Nephron (organoid): Measurements from ENCODE around the gene AGFG1.
"Not testable (repeated sequence)": the region's sequence is repeated elsewhere in the genome, so short reads cannot be mapped to it uniquely, and the experiment has no call there.

Source experiments
- H3K27ac Mint-ChIP-seq, 3 experiments: 2 replicates each; pipeline ENCODE4 v1.8.0; 2020; ENCODE audit warnings: mixed read lengths in 3 of 3, mild to moderate bottlenecking in 2 of 3, moderate library complexity in 1 of 3
- H3K27me3 Mint-ChIP-seq: 2 replicates; pipeline ENCODE4 v1.8.0; 2021; ENCODE audit warnings: low read depth, mild to moderate bottlenecking, moderate library complexity, mixed read lengths
- H3K36me3 Mint-ChIP-seq: 2 replicates; pipeline ENCODE4 v1.8.0; 2020; ENCODE audit warnings: low read depth, mixed read lengths
- H3K4me1 Mint-ChIP-seq: 2 replicates; pipeline ENCODE4 v1.8.0; 2020; ENCODE audit warnings: mixed read lengths
- H3K4me3 Mint-ChIP-seq, 3 experiments: 2 replicates each; pipeline ENCODE4 v1.8.0; 2020; ENCODE audit warnings: mild to moderate bottlenecking in 3 of 3, mixed read lengths in 3 of 3, moderate library complexity in 2 of 3
- H3K9me3 Mint-ChIP-seq: 2 replicates; pipeline ENCODE4 v1.8.0; 2020; ENCODE audit warnings: mixed read lengths
- CTCF ChIP-seq, 3 experiments: fragments of 200-600 bp; sonication (generic); IDR thresholded peaks; one replicate each; pipeline ENCODE4 v1.5.0; 2021; ENCODE audit warnings: antibody characterized with exemption in 3 of 3; ENCODE audit not compliant: unreplicated experiment in 3 of 3

Gene AGFG1

GRCh38 chr2:227515742-227516141 is 43.8 kb downstream of the AGFG1 start:
- Mint-ChIP-seq H3K27me3 (no peaks in the 10 kb centered on the region), H3K27ac (no peak overlapping the region), H3K4me3 (no peak overlapping the region), H3K4me1 (peaks cover 29% of the 10 kb centered on the region), H3K9me3 (no peaks in the 10 kb centered on the region), H3K36me3 (no peaks in the 10 kb centered on the region)
- TF ChIP-seq CTCF (IDR thresholded peaks at IDR 0.05; ENCODE audit: unreplicated experiment in 3 of 3) = no peak

GRCh38 chr2:227517724-227518123 is 45.8 kb downstream of the AGFG1 start:
- no peak for TF ChIP-seq CTCF (IDR thresholded peaks at IDR 0.05; ENCODE audit: unreplicated experiment in 3 of 3)
- no peak overlapping the region for H3K4me3 Mint-ChIP-seq
- peaks cover 13% of the 10 kb centered on the region for H3K4me1 Mint-ChIP-seq
- H3K27me3 Mint-ChIP-seq = no peaks in the 10 kb centered on the region
- H3K27ac Mint-ChIP-seq = peak overlapping the region in 1 of 3 experiments; percentile 13
- H3K36me3 Mint-ChIP-seq = peaks cover 6% of the 10 kb centered on the region
- no peaks in the 10 kb centered on the region for H3K9me3 Mint-ChIP-seq

GRCh38 chr2:227518278-227518865 is 46.4 kb downstream of the AGFG1 start:
- not testable (repeated sequence) for H3K36me3 Mint-ChIP-seq, H3K4me3 Mint-ChIP-seq, H3K27ac Mint-ChIP-seq, H3K9me3 Mint-ChIP-seq, H3K27me3 Mint-ChIP-seq, H3K4me1 Mint-ChIP-seq

- H3K9me3 Mint-ChIP-seq = not testable (repeated sequence)
Observed at GRCh38 chr2:227521178-227521577, 49.2 kb downstream of the AGFG1 start.

GRCh38 chr2:227524665-227525064 is 52.7 kb downstream of the AGFG1 start:
- H3K27me3 Mint-ChIP-seq = no peaks in the 10 kb centered on the region
- no peak overlapping the region for H3K27ac Mint-ChIP-seq
- H3K4me1 Mint-ChIP-seq = no peaks in the 10 kb centered on the region
- H3K36me3 Mint-ChIP-seq = peaks cover 36% of the 10 kb centered on the region
- no peak for TF ChIP-seq CTCF (IDR thresholded peaks at IDR 0.05; ENCODE audit: unreplicated experiment in 3 of 3)
- no peak overlapping the region for H3K4me3 Mint-ChIP-seq
- H3K9me3 Mint-ChIP-seq = no peaks in the 10 kb centered on the region

More at GRCh38 chr2:227521178-227521577, 49.2 kb downstream of the AGFG1 start:
- H3K4me1 Mint-ChIP-seq, H3K4me3 Mint-ChIP-seq, H3K27me3 Mint-ChIP-seq, H3K27ac Mint-ChIP-seq: not testable (repeated sequence)
- peaks cover 23% of the 10 kb centered on the region for H3K36me3 Mint-ChIP-seq

GRCh38 chr2:227527351-227527750 is 55.4 kb downstream of the AGFG1 start:
- Mint-ChIP-seq H3K36me3 (peaks cover 40% of the 10 kb centered on the region), H3K4me1 (no peaks in the 10 kb centered on the region), H3K9me3 (no peaks in the 10 kb centered on the region), H3K27ac (no peak overlapping the region), H3K27me3 (no peaks in the 10 kb centered on the region), H3K4me3 (no peak overlapping the region)
- no peak for TF ChIP-seq CTCF (IDR thresholded peaks at IDR 0.05; ENCODE audit: unreplicated experiment in 3 of 3)

GRCh38 chr2:227528803-227529202 is 56.8 kb downstream of the AGFG1 start:
- H3K27ac Mint-ChIP-seq = no peak overlapping the region
- no peaks in the 10 kb centered on the region for H3K9me3 Mint-ChIP-seq
- H3K4me1 Mint-ChIP-seq = no peaks in the 10 kb centered on the region
- H3K27me3 Mint-ChIP-seq = no peaks in the 10 kb centered on the region
- no peak overlapping the region for H3K4me3 Mint-ChIP-seq
- no peak for TF ChIP-seq CTCF (IDR thresholded peaks at IDR 0.05; ENCODE audit: unreplicated experiment in 3 of 3)
- peaks cover 46% of the 10 kb centered on the region for H3K36me3 Mint-ChIP-seq
